GM10248 (cell line): Measurements from ENCODE around the gene TBX2.

ENCODE experiments used
- CTCF ChIA-PET: fragments of 300-600 bp; sonication (Branson Sonifier 250); formaldehyde crosslinking; extraction: SDS; loops from one replicate; lab custom pipeline; 2021; ENCODE audit warnings: antibody characterized with exemption; lab: Yijun Ruan, JAX
- POLR2A ChIA-PET: fragments of 350-650 bp; sonication (Branson Sonifier 250); formaldehyde crosslinking; extraction: SDS; loops from one replicate; lab custom pipeline; 2020; ENCODE audit warnings: antibody characterized with exemption; lab: Yijun Ruan, JAX
- DNase-seq: peaks from one replicate; pipeline ENCODE4 v3.0.0; 2012; ENCODE audit errors: extremely low spot score
- CTCF ChIP-seq: IDR thresholded peaks from 2 replicates; pipeline ENCODE4 v1.5.1; 2012; ENCODE audit warnings: mild to moderate bottlenecking, low read depth; ENCODE audit errors: extremely low read depth, missing control alignments, control extremely low read depth

Gene TBX2

DNA sequence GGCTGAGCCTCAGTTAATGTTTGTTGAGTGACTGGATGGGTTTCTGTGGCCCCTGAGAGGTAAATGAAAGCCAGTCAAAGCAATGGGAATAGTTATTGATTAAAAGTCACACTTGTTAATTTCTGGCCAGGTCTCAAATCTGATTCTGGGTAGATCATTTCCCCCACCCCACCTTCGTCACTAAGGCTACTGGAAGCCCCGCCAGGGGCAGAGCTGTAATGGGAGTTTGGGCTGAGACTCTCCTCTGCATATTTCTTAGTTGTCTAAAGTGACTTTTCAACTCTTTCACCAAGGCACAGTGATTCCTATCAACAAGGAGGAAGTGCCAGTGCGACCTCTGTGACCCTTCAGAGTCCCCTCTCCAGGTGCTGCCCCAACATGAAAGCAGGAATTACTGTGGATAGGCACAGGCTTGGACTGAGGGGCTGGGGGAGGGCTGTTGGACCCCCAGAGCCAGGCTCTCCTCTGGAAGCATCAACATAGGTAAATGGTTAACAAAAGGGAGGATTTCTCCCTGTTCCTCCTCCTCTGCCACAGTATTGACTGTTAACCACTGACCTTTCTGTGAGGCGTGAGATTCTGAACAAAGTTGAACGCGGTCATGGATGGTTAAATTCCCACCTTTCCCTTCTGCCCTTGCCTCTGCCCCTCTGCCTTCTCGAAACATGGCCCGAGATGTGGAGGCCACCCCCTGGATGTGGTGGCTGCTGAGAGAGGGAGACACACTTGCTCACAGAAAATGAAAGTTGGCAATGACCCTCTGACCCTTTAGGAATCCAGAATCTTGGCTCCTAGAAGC is 20.8 kb upstream of the TBX2 start:
- no peak for TF ChIP-seq CTCF
- POLR2A ChIA-PET, result no interaction called here
- CTCF ChIA-PET, result interaction anchor here (0.9 kb wide), 1 partner anchor 13 kb away, joined by 3 read pairs; no protein-coding TSS in a partner anchor

DNA sequence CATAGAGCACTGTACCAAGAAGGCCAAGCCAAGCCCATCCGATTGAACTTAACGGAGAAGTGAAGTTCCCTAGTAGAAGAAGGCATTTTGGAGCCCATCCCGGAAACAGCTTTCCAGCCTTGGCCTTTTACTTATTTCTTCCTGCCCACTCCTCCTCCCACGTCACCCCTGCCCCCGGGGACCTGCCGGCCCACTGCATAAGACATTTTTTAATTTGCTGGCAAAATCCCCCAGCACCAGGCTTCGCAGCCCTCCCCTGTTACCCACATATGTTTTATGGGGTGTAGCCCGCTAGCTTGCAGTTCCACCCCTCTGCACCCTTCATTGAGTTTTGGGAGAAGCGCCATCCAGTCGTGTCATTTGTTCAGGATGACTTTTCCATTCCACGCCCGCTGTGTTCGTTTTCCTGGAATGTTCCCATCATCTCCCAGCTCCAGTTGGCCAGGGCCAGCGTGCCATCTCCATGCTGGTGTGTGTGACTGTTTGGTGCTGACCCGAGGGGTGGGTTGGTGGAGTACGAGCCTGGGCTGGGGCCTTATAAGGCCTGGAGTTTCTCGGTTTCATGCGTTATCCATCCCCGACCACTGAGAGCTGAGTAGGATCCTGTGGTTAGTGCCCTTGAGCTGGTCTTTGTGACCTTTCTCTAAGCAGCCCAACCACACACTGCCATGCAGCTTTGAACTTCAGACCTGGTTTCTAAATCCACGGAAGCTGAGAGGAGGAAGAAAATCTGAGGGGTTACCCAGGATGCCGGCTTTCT is 20.0 kb upstream of the TBX2 start:
- TF ChIP-seq CTCF, result no peak
- ChIA-PET POLR2A (no interaction called here), CTCF (interaction anchor here (0.9 kb wide), 1 partner anchor 12 kb away, joined by 3 read pairs; no protein-coding TSS in a partner anchor)
- DNase-seq, result no peak

More for the DNA sequence above, 20.8 kb upstream of the TBX2 start:
- no peak for DNase-seq

DNA sequence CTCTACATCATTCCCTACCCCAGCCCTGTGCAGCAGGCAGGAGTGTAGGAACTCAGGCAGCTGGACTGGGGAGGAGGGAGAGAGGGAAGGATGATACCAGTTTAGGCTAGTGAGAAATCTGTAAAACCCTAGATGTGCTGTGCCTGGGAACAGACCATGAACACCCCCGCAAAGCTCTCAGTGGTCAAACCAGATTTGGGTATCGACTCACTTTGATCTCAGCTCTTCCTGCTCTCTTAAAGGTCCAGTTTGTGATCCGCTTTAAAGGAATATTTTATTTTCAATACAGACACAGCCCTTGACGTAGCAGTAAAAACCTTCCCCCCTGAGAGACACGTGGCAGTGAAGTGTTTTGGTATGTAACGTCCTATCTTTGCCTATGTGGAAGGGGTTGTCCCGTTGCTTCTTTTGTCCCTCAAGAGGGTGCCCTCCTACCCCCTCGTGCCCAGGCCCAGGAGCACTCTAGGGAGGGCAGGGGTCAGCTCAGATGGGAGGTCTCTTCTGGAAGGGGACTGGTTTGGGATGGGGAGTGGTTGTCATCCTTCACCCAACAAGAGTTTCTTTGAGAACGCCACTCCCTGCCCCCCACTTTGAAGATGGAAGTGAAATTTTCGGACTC is 19.3 kb upstream of the TBX2 start:
- DNase-seq, result no peak
- CTCF ChIA-PET, result interaction anchor here (0.9 kb wide), 1 partner anchor 11 kb away, joined by 3 read pairs; no protein-coding TSS in a partner anchor
- POLR2A ChIA-PET, result no interaction called here
- TF ChIP-seq CTCF, result no peak

GRCh38 chr17:61380836-61381525 is 18.7 kb upstream of the TBX2 start:
- no peak for DNase-seq
- POLR2A ChIA-PET, result interaction anchor here (0.6 kb wide), 1 partner anchor 1515 kb away, joined by 6 read pairs; no protein-coding TSS in a partner anchor
- CTCF ChIA-PET, result interaction anchor here (1.2 kb wide), 1 partner anchor 11 kb away, joined by 4 read pairs; no protein-coding TSS in a partner anchor
- no peak for TF ChIP-seq CTCF

DNA sequence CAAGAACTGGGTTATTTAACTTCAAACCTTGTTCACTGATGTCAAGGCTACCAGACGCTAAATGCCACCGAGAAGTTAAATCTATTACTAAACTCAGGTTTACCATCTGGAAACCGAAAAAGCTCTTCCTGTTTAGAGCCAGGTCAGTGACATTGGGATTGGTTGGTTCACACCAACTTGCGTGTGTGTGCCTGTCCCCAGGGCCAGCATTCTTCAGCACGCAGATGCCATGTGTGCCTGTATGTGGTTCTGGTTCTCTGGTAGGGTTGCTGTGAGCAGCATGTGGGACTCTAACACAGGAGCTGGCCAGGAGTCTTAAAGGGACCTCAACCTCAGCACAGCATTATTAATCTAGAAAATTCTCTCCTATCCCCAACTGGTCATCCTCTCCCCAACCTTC is 18.1 kb upstream of the TBX2 start:
- TF ChIP-seq CTCF, result no peak
- CTCF ChIA-PET, result interaction anchor here (1.2 kb wide), 1 partner anchor 10 kb away, joined by 4 read pairs; no protein-coding TSS in a partner anchor
- no peak for DNase-seq

More for the DNA sequence above, 18.1 kb upstream of the TBX2 start:
- POLR2A ChIA-PET, result interaction anchor here (0.6 kb wide), 1 partner anchor 1514 kb away, joined by 6 read pairs; no protein-coding TSS in a partner anchor
